Peyer's patch (tissue), 4 donors: Measurements from ENCODE around the gene CACNA2D3.

ENCODE experiments used
- CTCF ChIP-seq, 6 experiments: fragments of 450-650 bp in 4 of 6; fragments of 200-600 bp in 2 of 6; sonication (generic) in 1 of 6; IDR thresholded peaks; one replicate each; pipeline ENCODE4 v1.5.1; 2017 to 2019; ENCODE audit warnings: antibody characterized with exemption in 6 of 6, mild to moderate bottlenecking in 3 of 6, moderate library complexity in 1 of 6
- POLR2A ChIP-seq, 2 donors: fragments of 450-650 bp; IDR thresholded peaks; one replicate each; pipeline ENCODE4 v1.5.1; 2017; ENCODE audit warnings: antibody characterized with exemption in 2 of 2, mild to moderate bottlenecking in 2 of 2, moderate library complexity in 2 of 2

- TF ChIP-seq CTCF (IDR thresholded peaks at IDR 0.05) (no peak), POLR2A (IDR thresholded peaks at IDR 0.05) (no peak)
These were observed 766.5 kb downstream of the CACNA2D3 start for GRCh38 chr3:54888873-54889272.
